H1 (cell line): ENCODE data around the gene MAP2K2.

Source experiments
- ATF3 ChIP-seq: IDR thresholded peaks from 2 replicates; pipeline ENCODE4 v1.6.1; 2011; ENCODE audit warnings: low read depth, mild to moderate bottlenecking, low read length; ENCODE audit not compliant: insufficient read depth
- CHD7 ChIP-seq: fragments of 300-600 bp; sonication (generic); IDR thresholded peaks from 2 replicates; pipeline ENCODE4 v1.7.1; 2012; ENCODE audit warnings: low read length, moderate library complexity, mild to moderate bottlenecking, inconsistent platforms; ENCODE audit not compliant: insufficient replicate concordance
- CTCF ChIP-seq, 3 experiments: IDR thresholded peaks; 1 replicate in 2 of 3; 2 replicates in 1 of 3; pipeline versions ENCODE4 v1.5.1 to v1.6.1; 2011; ENCODE audit warnings: low read length in 3 of 3, mild to moderate bottlenecking in 3 of 3, inconsistent platforms in 2 of 3, low read depth in 1 of 3, moderate library complexity in 1 of 3; ENCODE audit not compliant: insufficient read depth in 1 of 3; ENCODE audit errors: control extremely low read depth in 1 of 3
- EP300 ChIP-seq, 2 experiments: IDR thresholded peaks; 1 replicate in 1 of 2; 2 replicates in 1 of 2; pipeline ENCODE4 v1.6.1; 2011 to 2012; ENCODE audit warnings: low read depth in 2 of 2, low read length in 2 of 2, mild to moderate bottlenecking in 2 of 2, borderline replicate concordance in 1 of 2, inconsistent platforms in 1 of 2, moderate library complexity in 1 of 2
- JUND ChIP-seq: IDR thresholded peaks from 2 replicates; pipeline ENCODE4 v1.6.1; 2011; ENCODE audit warnings: mild to moderate bottlenecking, improper control_type of control experiment, low read length
- POLR2A ChIP-seq, 2 experiments: IDR thresholded peaks; 1 replicate in 1 of 2; 2 replicates in 1 of 2; pipeline ENCODE4 v1.6.1; 2011; ENCODE audit warnings: low read depth in 2 of 2, low read length in 2 of 2, mild to moderate bottlenecking in 2 of 2; ENCODE audit errors: control extremely low read depth in 1 of 2
- POLR2AphosphoS5 ChIP-seq: IDR thresholded peaks from 2 replicates; pipeline ENCODE4 v1.6.1; 2011; ENCODE audit warnings: low read depth, low read length
- SRF ChIP-seq: IDR thresholded peaks from 2 replicates; pipeline ENCODE4 v1.6.1; 2011; ENCODE audit warnings: mild to moderate bottlenecking, low read depth, low read length, moderate library complexity
- SUZ12 ChIP-seq: fragments of 200-600 bp; sonication (generic); IDR thresholded peaks from 2 replicates; pipeline ENCODE4 v1.6.1; 2012; ENCODE audit warnings: mild to moderate bottlenecking, inconsistent platforms, low read length, moderate library complexity, mixed read lengths

- TF ChIP-seq CTCF (IDR thresholded peaks at IDR 0.05; ENCODE audit: control extremely low read depth in 1 of 3, insufficient read depth in 1 of 3, low read depth in 1 of 3, low read length in 3 of 3) (no peak), CHD7 (no peak), JUND (no peak), SUZ12 (no peak), POLR2AphosphoS5 (no peak), ATF3 (no peak), EP300 (IDR thresholded peaks at IDR 0.05; ENCODE audit: borderline replicate concordance in 1 of 2, low read depth in 2 of 2, low read length in 2 of 2) (no peak), SRF (no peak), POLR2A (IDR thresholded peaks at IDR 0.05; ENCODE audit: control extremely low read depth in 1 of 2, low read depth in 2 of 2, low read length in 2 of 2) (no peak)
Observed at GRCh38 chr19:4151623-4152022, 27.7 kb upstream of the MAP2K2 start.
